KMS-11 (cell line): ENCODE measurements around the gene ADD3.
"Not testable (repeated sequence)": the region's sequence is repeated elsewhere in the genome, so short reads cannot be mapped to it uniquely, and the experiment has no call there.

Source experiments
- H2AFZ ChIP-seq: fragments of 200-600 bp; sonication (generic); 2 replicates; pipeline ENCODE4 v1.6.1; 2016; ENCODE audit warnings: antibody characterized with exemption, mixed run types, low read depth
- H3K27ac ChIP-seq: fragments of 200-600 bp; sonication (generic); 2 replicates; pipeline ENCODE4 v1.6.1; 2016; ENCODE audit warnings: mild to moderate bottlenecking, mixed run types
- H3K27me3 ChIP-seq: fragments of 200-600 bp; sonication (generic); 2 replicates; pipeline ENCODE4 v1.6.1; 2017; ENCODE audit warnings: mild to moderate bottlenecking, low read depth, mixed run types, moderate library complexity; ENCODE audit not compliant: insufficient read depth
- H3K36me3 ChIP-seq: fragments of 200-600 bp; sonication (generic); 2 replicates; pipeline ENCODE4 v1.6.1; 2017; ENCODE audit warnings: mild to moderate bottlenecking, mixed run types; ENCODE audit not compliant: insufficient read depth
- H3K4me1 ChIP-seq: fragments of 200-600 bp; sonication (generic); 2 replicates; pipeline ENCODE4 v1.6.1; 2016; ENCODE audit warnings: mild to moderate bottlenecking, low read depth, mixed run types; ENCODE audit not compliant: poor library complexity, severe bottlenecking
- H3K4me2 ChIP-seq: fragments of 200-600 bp; sonication (generic); 2 replicates; pipeline ENCODE4 v1.7.0; 2016; ENCODE audit warnings: mild to moderate bottlenecking, mixed run types
- H3K4me3 ChIP-seq: fragments of 200-600 bp; sonication (generic); IDR thresholded peaks from 2 replicates; pipeline ENCODE4 v1.6.1; 2017; ENCODE audit warnings: low read depth, low read length, mixed read lengths; ENCODE audit not compliant: insufficient read depth
- H3K79me2 ChIP-seq: fragments of 200-600 bp; sonication (generic); 2 replicates; pipeline ENCODE4 v1.6.1; 2016; ENCODE audit warnings: low read depth, mixed run types; ENCODE audit not compliant: insufficient read depth
- H3K9ac ChIP-seq: fragments of 200-600 bp; sonication (generic); 2 replicates; pipeline ENCODE4 v1.6.1; 2016; ENCODE audit warnings: mild to moderate bottlenecking, mixed run types
- H4K20me1 ChIP-seq: fragments of 200-600 bp; sonication (generic); 2 replicates; pipeline ENCODE4 v1.6.1; 2016; ENCODE audit warnings: mild to moderate bottlenecking, mixed run types; ENCODE audit not compliant: insufficient read depth
- TF ChIP-seq, protein P1 (sequence below): fragments of 200-600 bp; sonication (generic); conservative IDR thresholded peaks from 2 replicates; pipeline ENCODE4 v1.6.1; 2017; ENCODE audit warnings: low read depth, mild to moderate bottlenecking, antibody characterized with exemption, low read length, moderate library complexity, mixed read lengths

ADD3 gene

GRCh38 chr10:110107887-110108286 is 100.1 kb downstream of the ADD3 start:
- Histone ChIP-seq H3K4me3 (no peak overlapping the region), H3K4me1 (no peaks in the 10 kb centered on the region), H3K27me3 (no peaks in the 10 kb centered on the region), H4K20me1 (no peaks in the 10 kb centered on the region), H3K79me2 (no peaks in the 10 kb centered on the region), H3K36me3 (no peaks in the 10 kb centered on the region), H2AFZ (no peak overlapping the region), H3K27ac (no peak overlapping the region), H3K9ac (no peak overlapping the region), H3K4me2 (no peak overlapping the region)
- TF ChIP-seq, protein P1, sequence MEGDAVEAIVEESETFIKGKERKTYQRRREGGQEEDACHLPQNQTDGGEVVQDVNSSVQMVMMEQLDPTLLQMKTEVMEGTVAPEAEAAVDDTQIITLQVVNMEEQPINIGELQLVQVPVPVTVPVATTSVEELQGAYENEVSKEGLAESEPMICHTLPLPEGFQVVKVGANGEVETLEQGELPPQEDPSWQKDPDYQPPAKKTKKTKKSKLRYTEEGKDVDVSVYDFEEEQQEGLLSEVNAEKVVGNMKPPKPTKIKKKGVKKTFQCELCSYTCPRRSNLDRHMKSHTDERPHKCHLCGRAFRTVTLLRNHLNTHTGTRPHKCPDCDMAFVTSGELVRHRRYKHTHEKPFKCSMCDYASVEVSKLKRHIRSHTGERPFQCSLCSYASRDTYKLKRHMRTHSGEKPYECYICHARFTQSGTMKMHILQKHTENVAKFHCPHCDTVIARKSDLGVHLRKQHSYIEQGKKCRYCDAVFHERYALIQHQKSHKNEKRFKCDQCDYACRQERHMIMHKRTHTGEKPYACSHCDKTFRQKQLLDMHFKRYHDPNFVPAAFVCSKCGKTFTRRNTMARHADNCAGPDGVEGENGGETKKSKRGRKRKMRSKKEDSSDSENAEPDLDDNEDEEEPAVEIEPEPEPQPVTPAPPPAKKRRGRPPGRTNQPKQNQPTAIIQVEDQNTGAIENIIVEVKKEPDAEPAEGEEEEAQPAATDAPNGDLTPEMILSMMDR, result no peak

DNA sequence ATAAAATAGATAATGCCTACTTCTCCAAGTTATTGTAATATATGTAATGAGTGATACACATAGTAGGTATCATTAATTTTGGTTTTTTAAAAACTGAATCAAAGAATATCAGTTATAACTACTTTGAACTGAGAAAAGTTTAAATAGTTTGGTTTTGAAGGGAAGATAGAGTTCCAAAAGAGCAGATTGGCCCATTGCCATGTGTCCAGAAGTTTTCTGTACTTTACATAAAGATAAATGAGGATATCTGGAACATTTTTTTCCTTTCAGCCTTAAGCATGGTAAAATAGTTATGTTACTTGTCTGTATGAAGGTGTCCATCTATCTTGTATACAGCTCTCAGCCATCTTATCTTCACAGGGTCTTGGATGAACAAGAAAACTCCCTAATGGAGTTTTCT is 101.7 kb downstream of the ADD3 start:
- Histone ChIP-seq H3K4me3 (no peak overlapping the region), H4K20me1 (no peaks in the 10 kb centered on the region), H3K27ac (no peak overlapping the region), H3K4me1 (no peaks in the 10 kb centered on the region), H3K79me2 (no peaks in the 10 kb centered on the region), H3K4me2 (no peak overlapping the region), H3K36me3 (no peaks in the 10 kb centered on the region), H2AFZ (no peak overlapping the region), H3K9ac (no peak overlapping the region), H3K27me3 (no peaks in the 10 kb centered on the region)
- TF ChIP-seq, protein P1, result no peak

DNA sequence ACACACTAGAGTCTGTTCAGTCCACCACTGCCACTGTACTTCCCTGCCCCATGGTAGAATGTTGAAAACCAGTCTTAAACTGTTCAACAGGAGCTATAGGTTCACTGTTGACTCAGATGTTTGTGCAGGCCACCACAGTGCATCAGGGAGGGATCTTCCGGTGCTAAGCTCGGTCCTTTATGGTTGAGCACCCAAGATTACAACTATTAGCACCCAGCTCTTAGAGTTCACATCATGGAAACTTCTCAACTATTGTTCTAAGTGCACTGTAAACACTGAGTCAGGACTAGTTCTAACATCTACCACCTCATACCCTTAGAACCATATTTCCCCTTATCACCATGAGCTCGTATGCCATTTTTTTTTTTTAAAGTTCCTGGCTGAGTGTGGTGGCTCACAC is 102.6 kb downstream of the ADD3 start:
- Histone ChIP-seq H3K27ac (no peak overlapping the region), H3K4me1 (no peaks in the 10 kb centered on the region), H3K79me2 (no peaks in the 10 kb centered on the region), H3K9ac (no peak overlapping the region), H2AFZ (no peak overlapping the region), H3K4me3 (no peak overlapping the region), H4K20me1 (no peaks in the 10 kb centered on the region), H3K36me3 (no peaks in the 10 kb centered on the region), H3K4me2 (no peak overlapping the region), H3K27me3 (no peaks in the 10 kb centered on the region)
- TF ChIP-seq, protein P1, result no peak

DNA sequence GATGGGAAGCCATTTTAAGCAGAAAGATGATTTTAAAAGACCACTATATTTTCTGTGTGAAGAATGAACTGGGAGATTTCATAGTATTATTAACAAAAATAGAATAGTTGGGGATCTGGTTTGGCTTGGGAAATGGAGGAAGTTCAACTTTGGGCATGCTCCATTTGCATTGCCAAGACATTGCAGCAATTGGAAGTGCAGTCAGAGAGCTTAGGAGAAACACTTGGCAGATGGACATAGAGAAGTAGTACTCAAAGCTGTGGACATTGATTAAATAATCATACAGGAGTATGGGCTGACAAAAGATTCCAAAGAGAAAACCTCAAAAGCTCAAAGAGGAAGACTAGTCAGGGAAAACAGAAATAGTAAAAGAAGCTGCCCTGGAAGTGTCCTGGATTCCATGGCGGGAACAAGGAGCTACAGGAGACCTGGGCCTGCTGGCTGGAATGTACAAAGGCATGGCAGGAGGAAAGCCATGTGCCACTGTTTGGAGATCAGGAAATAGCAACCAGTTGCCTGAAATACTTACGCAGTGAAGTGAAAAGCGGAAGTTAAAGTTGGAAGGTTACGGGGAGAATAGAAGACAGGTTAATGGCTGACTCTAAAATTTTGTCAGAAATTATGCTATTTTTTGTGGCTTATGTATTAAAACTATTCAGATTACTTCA is 106.0 kb downstream of the ADD3 start:
- no peaks in the 10 kb centered on the region for H4K20me1 ChIP-seq
- no peak overlapping the region for H3K9ac ChIP-seq
- no peak overlapping the region for H3K27ac ChIP-seq
- no peaks in the 10 kb centered on the region for H3K27me3 ChIP-seq
- TF ChIP-seq, protein P1, result no peak
- no peaks in the 10 kb centered on the region for H3K4me1 ChIP-seq
- H2AFZ ChIP-seq, result no peak overlapping the region
- no peaks in the 10 kb centered on the region for H3K36me3 ChIP-seq
- H3K79me2 ChIP-seq, result no peaks in the 10 kb centered on the region
- no peak overlapping the region for H3K4me2 ChIP-seq
- H3K4me3 ChIP-seq, result no peak overlapping the region

DNA sequence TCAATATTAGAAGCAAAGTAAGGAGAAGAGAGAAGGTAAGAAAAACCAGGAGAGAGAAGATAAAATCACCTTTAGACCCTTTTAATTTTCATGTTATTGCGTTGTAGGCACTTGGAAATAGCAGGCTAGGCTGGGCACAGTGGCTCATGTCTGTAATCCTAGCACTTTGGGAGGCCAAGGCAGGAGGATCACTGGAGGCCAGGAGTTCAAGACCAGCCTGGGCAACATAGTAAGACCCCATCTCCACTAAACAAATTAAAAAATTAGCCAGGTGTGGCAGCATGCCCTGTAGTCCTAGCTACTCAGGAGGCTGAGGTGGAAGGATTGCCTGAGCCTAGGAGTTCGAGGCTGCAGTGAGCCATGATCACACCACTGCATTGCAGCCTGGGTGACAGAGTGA is 106.9 kb downstream of the ADD3 start:
- H3K79me2 ChIP-seq, H2AFZ ChIP-seq, H3K4me3 ChIP-seq, H3K4me2 ChIP-seq, H3K27me3 ChIP-seq, H3K4me1 ChIP-seq, H4K20me1 ChIP-seq, H3K9ac ChIP-seq, H3K36me3 ChIP-seq, H3K27ac ChIP-seq: not testable (repeated sequence)
